Right lobe of liver (tissue), 4 donors: Measurements from ENCODE around the gene C11orf68.

Experiments used
- CTCF ChIP-seq, 4 donors: fragments of 200-600 bp in 3 of 4; fragments of 450-650 bp in 1 of 4; IDR thresholded peaks; one replicate each; pipeline versions ENCODE4 v1.5.1 to v1.8.0; 2016 to 2022; ENCODE audit warnings: antibody characterized with exemption in 4 of 4, mild to moderate bottlenecking in 2 of 4
- POLR2A ChIP-seq: fragments of 450-650 bp; IDR thresholded peaks from one replicate; pipeline ENCODE4 v1.6.1; 2017; ENCODE audit warnings: antibody characterized with exemption, mild to moderate bottlenecking
- donor health status: DM: no; HTN: no; CAD: no.
- donor health status: DM: no; HTN: no; CAD: no.
- donor health status: DM: no; HTN: yes; CAD: no.

GRCh38 chr11:65903068-65903481 is 15.8 kb downstream of the C11orf68 start:
- TF ChIP-seq POLR2A (no peak), CTCF (IDR thresholded peaks at IDR 0.05) (no peak)
